PC-3 (cell line): ENCODE data around the gene AGO3.

Experiments used
- CTCF ChIP-seq: fragments of 300-600 bp; sonication (generic); conservative IDR thresholded peaks from 2 replicates; pipeline ENCODE4 v1.5.1; 2017; ENCODE audit warnings: antibody characterized with exemption, low read depth, mild to moderate bottlenecking, low read length
- EZH2 ChIP-seq: fragments of 300-600 bp; sonication (generic); IDR thresholded peaks from one replicate; pipeline ENCODE4 v1.6.1; 2017; ENCODE audit warnings: antibody characterized with exemption, mild to moderate bottlenecking, low read length; ENCODE audit not compliant: unreplicated experiment
- EZH2phosphoT487 ChIP-seq: fragments of 300-600 bp; sonication (generic); IDR thresholded peaks from 2 replicates; pipeline ENCODE4 v1.6.1; 2018; ENCODE audit warnings: mild to moderate bottlenecking, antibody characterized with exemption, low read length, borderline replicate concordance

- TF ChIP-seq CTCF: no peak
- TF ChIP-seq EZH2: no peak
- no peak for TF ChIP-seq EZH2phosphoT487
These were observed 27.7 kb downstream of the AGO3 start for GRCh38 chr1:35958558-35958957.
